Measurements from ENCODE around the gene KCNK13. TPM values are rescaled to one million over a fixed set of nuclear protein-coding genes. Genes with fewer than 3 reads are reported as not detected.

The KCNK13 gene
- total RNA-seq, 1 donor from 2014 or later: 0.81 TPM

DNA sequence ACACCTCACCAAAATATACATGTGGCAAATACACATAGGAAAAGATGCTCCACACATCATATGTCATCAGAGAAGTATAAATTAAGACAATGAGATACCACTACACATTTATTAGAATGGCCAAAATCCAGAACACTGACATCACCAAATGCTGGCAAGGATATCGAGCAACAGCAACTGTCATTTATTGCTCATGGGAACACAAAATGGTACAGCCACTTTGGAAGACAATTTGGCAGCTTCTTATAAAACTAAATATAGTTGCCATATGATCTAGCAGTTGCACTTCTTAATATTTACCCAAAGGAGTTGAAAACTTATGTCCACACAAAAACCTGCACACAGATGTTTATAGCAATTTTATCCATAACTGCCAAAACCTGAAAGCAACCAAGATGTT, 7.0 kb upstream of the KCNK13 start:
- ATAC-seq: no peak
- no peaks in the 10 kb centered on the region for H3K36me3 ChIP-seq
- H3K27me3 ChIP-seq: peaks cover 73% of the 10 kb centered on the region
- no peak overlapping the region for H3K4me3 ChIP-seq
- DNase-seq: no peak
- intact Hi-C loops (cut with DNase I): no loop called here
- H3K4me1 ChIP-seq: no peaks in the 10 kb centered on the region
- TF ChIP-seq, protein P1, sequence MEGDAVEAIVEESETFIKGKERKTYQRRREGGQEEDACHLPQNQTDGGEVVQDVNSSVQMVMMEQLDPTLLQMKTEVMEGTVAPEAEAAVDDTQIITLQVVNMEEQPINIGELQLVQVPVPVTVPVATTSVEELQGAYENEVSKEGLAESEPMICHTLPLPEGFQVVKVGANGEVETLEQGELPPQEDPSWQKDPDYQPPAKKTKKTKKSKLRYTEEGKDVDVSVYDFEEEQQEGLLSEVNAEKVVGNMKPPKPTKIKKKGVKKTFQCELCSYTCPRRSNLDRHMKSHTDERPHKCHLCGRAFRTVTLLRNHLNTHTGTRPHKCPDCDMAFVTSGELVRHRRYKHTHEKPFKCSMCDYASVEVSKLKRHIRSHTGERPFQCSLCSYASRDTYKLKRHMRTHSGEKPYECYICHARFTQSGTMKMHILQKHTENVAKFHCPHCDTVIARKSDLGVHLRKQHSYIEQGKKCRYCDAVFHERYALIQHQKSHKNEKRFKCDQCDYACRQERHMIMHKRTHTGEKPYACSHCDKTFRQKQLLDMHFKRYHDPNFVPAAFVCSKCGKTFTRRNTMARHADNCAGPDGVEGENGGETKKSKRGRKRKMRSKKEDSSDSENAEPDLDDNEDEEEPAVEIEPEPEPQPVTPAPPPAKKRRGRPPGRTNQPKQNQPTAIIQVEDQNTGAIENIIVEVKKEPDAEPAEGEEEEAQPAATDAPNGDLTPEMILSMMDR (IDR thresholded peaks at IDR 0.05): no peak
- no peaks in the 10 kb centered on the region for H3K9me3 ChIP-seq
- no peak overlapping the region for H3K27ac ChIP-seq

DNA sequence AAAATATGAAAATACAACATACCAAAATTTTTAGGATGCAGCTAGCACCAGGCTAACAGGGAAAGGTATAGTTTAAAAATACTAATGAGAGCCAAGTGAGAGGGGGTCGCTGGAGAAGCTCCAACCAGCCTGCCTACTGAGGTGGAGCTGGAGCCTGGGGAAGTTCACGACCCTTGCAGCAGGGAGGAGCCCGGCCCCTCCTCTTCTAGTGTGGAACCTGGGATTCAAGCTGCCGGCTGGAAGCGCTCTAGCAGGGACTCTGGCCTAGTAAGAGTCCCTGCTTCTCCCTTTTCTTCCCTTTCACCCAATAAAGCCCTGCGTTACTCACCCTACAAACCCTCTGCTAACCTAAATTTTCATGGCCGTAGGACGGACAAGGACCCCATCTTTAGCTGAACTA, 5.0 kb upstream of the KCNK13 start:
- ATAC-seq (no peak), DNase-seq (no peak)
- no peak overlapping the region for H3K4me3 ChIP-seq
- H3K27me3 ChIP-seq: peaks cover 92% of the 10 kb centered on the region
- intact Hi-C loops (cut with DNase I): no loop called here
- TF ChIP-seq, protein P1 (IDR thresholded peaks at IDR 0.05): no peak
- no peaks in the 10 kb centered on the region for H3K36me3 ChIP-seq
- H3K9me3 ChIP-seq: no peaks in the 10 kb centered on the region
- H3K27ac ChIP-seq: no peak overlapping the region
- H3K4me1 ChIP-seq: peaks cover 15% of the 10 kb centered on the region

DNA sequence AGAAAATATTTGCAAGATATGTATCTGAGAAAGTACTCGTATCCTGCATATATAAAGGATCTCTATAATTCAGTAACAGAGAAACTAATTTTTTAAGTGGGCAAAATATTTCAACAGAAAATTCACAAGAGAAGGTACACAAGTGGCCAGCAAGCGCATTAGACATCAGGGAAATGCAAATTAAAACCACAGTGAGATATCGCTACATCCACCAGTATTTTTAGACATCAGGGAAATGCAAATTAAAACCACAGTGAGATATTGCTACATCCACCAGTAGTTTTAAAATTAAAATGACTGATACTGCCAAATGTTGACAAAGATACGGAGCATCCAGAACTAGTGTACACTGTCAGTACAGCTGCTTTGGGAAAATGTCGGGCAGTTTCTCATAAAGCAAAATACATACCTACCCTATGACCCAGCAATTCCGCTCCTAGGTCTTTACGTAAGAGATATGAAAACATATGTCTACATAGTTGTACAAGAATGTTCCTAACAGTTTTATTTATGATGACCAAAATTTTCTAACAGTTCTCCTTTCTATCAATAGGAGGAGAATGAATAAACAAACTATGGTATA, 2.8 kb upstream of the KCNK13 start:
- H3K9me3 ChIP-seq: no peaks in the 10 kb centered on the region
- ATAC-seq: no peak
- no peaks in the 10 kb centered on the region for H3K36me3 ChIP-seq
- H3K4me3 ChIP-seq: no peak overlapping the region
- H3K27ac ChIP-seq: no peak overlapping the region
- DNase-seq: no peak
- H3K27me3 ChIP-seq: peaks cover 97% of the 10 kb centered on the region
- TF ChIP-seq, protein P1 (IDR thresholded peaks at IDR 0.05): no peak
- peaks cover 27% of the 10 kb centered on the region for H3K4me1 ChIP-seq
- intact Hi-C loops (cut with DNase I): no loop called here

DNA sequence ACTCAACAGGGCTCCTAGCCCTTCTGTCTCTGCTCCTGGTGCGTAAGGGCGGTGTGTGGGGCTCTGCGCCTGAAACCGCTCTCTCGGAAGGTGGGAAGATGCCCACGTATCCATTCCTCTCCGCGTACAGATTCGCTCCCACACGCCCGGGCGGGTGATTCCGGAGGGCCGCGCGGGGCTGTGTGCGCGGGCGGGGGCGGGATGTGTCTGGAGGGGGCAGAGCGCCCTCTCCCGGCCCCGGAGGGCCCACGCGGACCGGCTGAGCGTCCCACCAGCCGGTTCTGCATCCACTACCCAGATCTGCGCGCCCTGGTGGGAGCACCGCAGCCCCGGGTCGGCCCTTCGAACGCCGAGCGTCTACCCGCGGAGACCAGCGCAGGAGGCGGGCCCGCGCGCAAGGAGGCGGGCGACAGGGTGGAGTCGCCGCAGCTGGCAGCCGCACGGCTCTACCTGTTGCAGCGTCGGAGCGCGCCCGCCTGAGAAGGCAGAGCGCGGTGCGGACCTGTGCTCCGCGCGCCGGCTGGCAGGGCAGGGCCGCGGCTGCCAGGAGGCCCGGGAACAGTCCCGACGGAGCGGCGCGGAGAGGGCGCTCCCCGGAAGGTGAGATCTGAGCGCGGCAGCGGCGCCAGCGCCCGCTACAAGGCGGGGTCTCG, 1.4 kb upstream of the KCNK13 start:
- DNase-seq (peak; percentile 70), ATAC-seq (peak; percentile 80)
- intact Hi-C loops (cut with DNase I): no loop called here
- Histone ChIP-seq H3K9me3 (no peaks in the 10 kb centered on the region), H3K36me3 (no peaks in the 10 kb centered on the region), H3K27me3 (peaks cover 93% of the 10 kb centered on the region), H3K4me1 (peaks cover 27% of the 10 kb centered on the region), H3K27ac (no peak overlapping the region), H3K4me3 (peak overlapping the region; percentile 45)
- TF ChIP-seq, protein P1 (IDR thresholded peaks at IDR 0.05): peak; percentile 41

DNA sequence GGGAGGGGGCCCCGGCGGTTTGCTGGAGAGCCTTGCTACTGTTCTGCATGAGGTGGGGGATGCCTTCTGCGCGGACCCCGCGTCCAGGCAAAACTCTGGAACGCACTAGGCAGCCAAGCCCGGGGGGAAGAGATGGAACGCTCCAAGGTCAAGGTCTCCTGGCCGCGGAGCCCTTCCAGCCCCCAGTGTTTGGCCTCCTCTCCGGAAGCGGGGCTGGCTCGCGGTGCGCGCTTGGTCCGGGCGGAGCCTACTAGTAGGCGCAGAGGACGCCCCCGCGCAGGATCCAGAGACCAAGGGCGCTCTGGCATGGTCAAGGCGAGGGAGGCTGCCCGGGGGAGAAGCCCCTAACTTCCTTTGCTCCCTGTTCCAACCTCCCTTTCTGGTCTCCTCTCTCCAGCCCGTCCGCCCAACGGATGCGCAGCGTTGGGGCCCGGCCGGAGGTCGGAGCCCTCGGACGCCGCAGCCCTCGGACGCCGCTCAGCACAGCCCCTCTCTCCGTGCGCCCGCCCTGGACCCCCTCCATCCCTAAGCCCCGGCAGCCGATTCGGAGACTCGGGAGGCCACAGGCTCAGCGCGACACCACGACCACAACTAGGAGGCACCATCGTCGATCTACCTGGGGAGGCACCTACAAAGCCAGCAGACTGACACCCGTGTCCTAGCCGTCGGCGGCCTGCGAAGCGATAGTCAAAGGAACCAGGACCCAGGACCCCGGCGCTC, 669 bp upstream of the KCNK13 start:
- peak; percentile 31 for ATAC-seq
- no peak for DNase-seq

More for the DNA sequence above, 669 bp upstream of the KCNK13 start:
- H3K27ac ChIP-seq: no peak overlapping the region
- H3K36me3 ChIP-seq: no peaks in the 10 kb centered on the region
- peaks cover 27% of the 10 kb centered on the region for H3K4me1 ChIP-seq
- no peaks in the 10 kb centered on the region for H3K9me3 ChIP-seq
- intact Hi-C loops (cut with DNase I): no loop called here
- peak overlapping the region; percentile 45 for H3K4me3 ChIP-seq
- TF ChIP-seq, protein P1 (IDR thresholded peaks at IDR 0.05): no peak
- peaks cover 86% of the 10 kb centered on the region for H3K27me3 ChIP-seq

Measured in upper lobe of right lung (tissue), 1 donor.